Colonic mucosa (tissue), 4 donors: Measurements from ENCODE around the gene ABCB8. TPM values are rescaled to one million over a fixed set of nuclear protein-coding genes. Genes with fewer than 3 reads are reported as not detected.

Experiments
- DNase-seq: peaks from one replicate; pipeline ENCODE4 v3.0.0-alpha.2; 2020
- H3K27ac ChIP-seq: fragments of 200-600 bp; one replicate; pipeline ENCODE4 v1.8.0; 2021
- H3K27me3 ChIP-seq: fragments of 200-600 bp; one replicate; pipeline ENCODE4 v1.8.0; 2021
- H3K36me3 ChIP-seq: fragments of 200-600 bp; one replicate; pipeline ENCODE4 v1.8.0; 2021
- H3K4me1 ChIP-seq: fragments of 200-600 bp; one replicate; pipeline ENCODE4 v1.8.0; 2021; ENCODE audit warnings: mild to moderate bottlenecking
- H3K4me3 ChIP-seq: fragments of 200-600 bp; one replicate; pipeline ENCODE4 v1.8.0; 2021
- H3K9ac ChIP-seq, 2 donors: one replicate each; pipeline ENCODE4 v1.7.0; 2013; ENCODE audit warnings: control low read depth in 2 of 2, low read depth in 2 of 2, low read length in 2 of 2
- H3K9me3 ChIP-seq: fragments of 200-600 bp; one replicate; pipeline ENCODE4 v1.8.0; 2021
- CTCF ChIP-seq: fragments of 200-600 bp; IDR thresholded peaks from one replicate; pipeline ENCODE4 v1.8.0; 2022; ENCODE audit warnings: antibody characterized with exemption, mild to moderate bottlenecking
- intact Hi-C: fragments of 100-400 bp; cut with DNase I; formaldehyde crosslinking; loops from one replicate; pipeline ENCODE4 v1.14.1; 2022
- total RNA-seq, 2 donors: library from RNA; stranded (reverse); fragmentation: NEBNext Ultra II Directional in 1 of 2; extraction: Animal tissue kit (Norgen Biotek cat#: 25700) in 1 of 2; gene quantifications; one replicate each; pipeline ENCODE4 v1.2.1, GENCODE V29; 2021
- donor health status: healthy.
- donor health status: DM: no; HTN: no; CAD: no.
- donor health status: DM: no; HTN: no; CAD: no.

ABCB8 gene
- total RNA-seq, 2 donors from 2014 or later = 26.7 to 59.5 TPM

- Histone ChIP-seq H3K4me1 (no peaks in the 10 kb centered on the region), H3K27ac (no peak overlapping the region), H3K9me3 (no peaks in the 10 kb centered on the region), H3K36me3 (no peaks in the 10 kb centered on the region), H3K4me3 (no peak overlapping the region), H3K27me3 (no peaks in the 10 kb centered on the region), H3K9ac (no peak overlapping the region)
- intact Hi-C loops = no loop called here
- TF ChIP-seq CTCF = no peak
- DNase-seq = no peak
Observed at GRCh38 chr7:150994838-150995510, 33.3 kb upstream of the ABCB8 start.

- DNase-seq = no peak
- no peaks in the 10 kb centered on the region for H3K27me3 ChIP-seq
- no peak overlapping the region for H3K4me3 ChIP-seq
Observed at GRCh38 chr7:150996376-150997074, 31.7 kb upstream of the ABCB8 start.

GRCh38 chr7:150997075-150997511 is 31.2 kb upstream of the ABCB8 start:
- Histone ChIP-seq H3K27me3 (no peaks in the 10 kb centered on the region), H3K27ac (no peak overlapping the region), H3K36me3 (no peaks in the 10 kb centered on the region), H3K9me3 (no peaks in the 10 kb centered on the region), H3K4me3 (no peak overlapping the region), H3K9ac (no peak overlapping the region), H3K4me1 (no peaks in the 10 kb centered on the region)
- no peak for TF ChIP-seq CTCF
- no peak for DNase-seq
- intact Hi-C loops = no loop called here

More at GRCh38 chr7:150996376-150997074, 31.7 kb upstream of the ABCB8 start:
- intact Hi-C loops = no loop called here
- Histone ChIP-seq H3K9me3 (no peaks in the 10 kb centered on the region), H3K36me3 (no peaks in the 10 kb centered on the region), H3K27ac (no peak overlapping the region), H3K4me1 (no peaks in the 10 kb centered on the region), H3K9ac (no peak overlapping the region)
- TF ChIP-seq CTCF = no peak

GRCh38 chr7:150997817-150998216 is 30.4 kb upstream of the ABCB8 start:
- Histone ChIP-seq H3K9me3 (no peaks in the 10 kb centered on the region), H3K27me3 (no peaks in the 10 kb centered on the region), H3K27ac (no peak overlapping the region), H3K4me1 (no peaks in the 10 kb centered on the region), H3K36me3 (no peaks in the 10 kb centered on the region), H3K4me3 (no peak overlapping the region), H3K9ac (no peak overlapping the region)
- intact Hi-C loops = no loop called here
- no peak for TF ChIP-seq CTCF
- no peak for DNase-seq

GRCh38 chr7:150998341-150998740 is 29.9 kb upstream of the ABCB8 start:
- DNase-seq = no peak
- Histone ChIP-seq H3K4me1 (no peaks in the 10 kb centered on the region), H3K27ac (no peak overlapping the region), H3K27me3 (no peaks in the 10 kb centered on the region), H3K36me3 (no peaks in the 10 kb centered on the region), H3K9me3 (no peaks in the 10 kb centered on the region), H3K9ac (no peak overlapping the region), H3K4me3 (no peak overlapping the region)
- no peak for TF ChIP-seq CTCF
- intact Hi-C loops = no loop called here
